Measurements from ENCODE around the gene LTB.

LTB gene

DNA sequence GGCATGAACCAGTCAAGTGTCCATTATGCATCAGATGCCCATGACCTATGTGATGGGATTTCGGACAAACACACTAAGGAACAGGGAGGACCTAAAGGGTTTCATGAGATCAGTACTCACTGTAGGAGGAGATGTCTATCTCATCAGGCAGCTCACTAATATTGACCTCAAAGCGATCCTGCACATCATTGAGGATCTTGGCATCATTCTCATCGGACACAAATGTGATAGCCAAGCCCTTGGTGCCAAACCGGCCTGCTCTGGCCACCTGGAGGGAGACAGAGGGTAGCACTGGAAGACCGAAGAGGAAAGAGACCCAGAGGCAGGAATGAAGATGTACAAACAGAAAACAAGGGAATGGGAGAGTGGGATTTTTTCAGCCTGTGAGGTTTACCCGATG is 51.6 kb downstream of the LTB start:
- H3K36me3 ChIP-seq (ENCODE audit: insufficient read depth, low read depth, low read length): peaks cover 65% of the 10 kb centered on the region
- no peaks in the 10 kb centered on the region for H3K9me3 ChIP-seq (ENCODE audit: insufficient read depth, low read depth, low read length)
- no peak overlapping the region for H3K4me3 ChIP-seq (ENCODE audit: low read length)
- H3K27me3 ChIP-seq (ENCODE audit: insufficient read depth, low read length): no peaks in the 10 kb centered on the region
- no peaks in the 10 kb centered on the region for H3K4me1 ChIP-seq (ENCODE audit: insufficient read depth, low read length)
- no peak overlapping the region for H3K9ac ChIP-seq (ENCODE audit: low read depth, low read length)
- H3K27ac ChIP-seq (ENCODE audit: low read length): no peak overlapping the region

Data from iPS-20b (cell line).